Endodermal cell (in vitro differentiated cells): ENCODE data around the gene GOSR2. TPM values are rescaled to one million over a fixed set of nuclear protein-coding genes. Genes with fewer than 3 reads are reported as not detected.

Experiments used
- DNase-seq: peaks from one replicate; pipeline ENCODE4 v3.0.0-alpha.2; 2017
- H3K27ac ChIP-seq: 2 replicates; pipeline ENCODE4 v1.5.1; 2013; ENCODE audit warnings: mild to moderate bottlenecking, low read depth, low read length, moderate library complexity
- H3K27me3 ChIP-seq: 2 replicates; pipeline ENCODE4 v1.6.1; 2013; ENCODE audit warnings: mild to moderate bottlenecking, low read length, moderate library complexity; ENCODE audit not compliant: insufficient read depth, control insufficient read depth, poor library complexity, severe bottlenecking
- H3K36me3 ChIP-seq: 2 replicates; pipeline ENCODE4 v1.7.0; 2013; ENCODE audit warnings: mild to moderate bottlenecking, low read length, moderate library complexity; ENCODE audit not compliant: control insufficient read depth, insufficient read depth
- H3K4me1 ChIP-seq: one replicate; pipeline ENCODE4 v1.7.0; 2013; ENCODE audit warnings: low read length; ENCODE audit not compliant: control insufficient read depth, insufficient read depth
- H3K4me3 ChIP-seq: 2 replicates; pipeline ENCODE4 v1.5.1; 2013; ENCODE audit warnings: mild to moderate bottlenecking, low read length, moderate library complexity
- H3K9ac ChIP-seq: 2 replicates; pipeline ENCODE4 v1.6.1; 2013; ENCODE audit warnings: mild to moderate bottlenecking, low read length, moderate library complexity; ENCODE audit not compliant: poor library complexity, severe bottlenecking; ENCODE audit errors: extremely low read depth
- H3K9me3 ChIP-seq: 2 replicates; pipeline ENCODE4 v1.6.1; 2013; ENCODE audit warnings: mild to moderate bottlenecking, low read length, moderate library complexity; ENCODE audit not compliant: control insufficient read depth
- H3K27ac Mint-ChIP-seq: 2 replicates; pipeline ENCODE4 v1.8.0; 2020; ENCODE audit warnings: mixed read lengths
- H3K27me3 Mint-ChIP-seq: 2 replicates; pipeline ENCODE4 v1.8.0; 2021; ENCODE audit warnings: mild to moderate bottlenecking, mixed read lengths; ENCODE audit not compliant: insufficient read depth
- H3K36me3 Mint-ChIP-seq: 2 replicates; pipeline ENCODE4 v1.8.0; 2020; ENCODE audit warnings: low read depth, mixed read lengths
- H3K4me1 Mint-ChIP-seq: 2 replicates; pipeline ENCODE4 v1.8.0; 2020; ENCODE audit warnings: mixed read lengths
- H3K4me3 Mint-ChIP-seq: 2 replicates; pipeline ENCODE4 v1.8.0; 2020; ENCODE audit warnings: mild to moderate bottlenecking, moderate library complexity, mixed read lengths
- H3K9me3 Mint-ChIP-seq: 2 replicates; pipeline ENCODE4 v1.8.0; 2020; ENCODE audit warnings: mild to moderate bottlenecking, mixed read lengths
- WGBS, 2 experiments: methylation state at CpG; one replicate each; pipeline versions ENCODE4 v1.1.5 to v1.1.7; 2013; ENCODE audit warnings: missing lambda C conversion rate in 2 of 2, mixed read lengths in 1 of 2; ENCODE audit not compliant: insufficient coverage in 1 of 2, insufficient read length in 1 of 2; 5-methylcytosine and 5-hydroxymethylcytosine counted together
- total RNA-seq, 2 donors: library from RNA; stranded (reverse); fragmentation: NEBNext Ultra II Directional in 1 of 2; extraction: Animal tissue kit (Norgen Biotek cat#: 25700) in 1 of 2; gene quantifications; 2 replicates in 1 of 2; 3 replicates in 1 of 2; pipeline ENCODE4 v1.2.1, GENCODE V29; 2021
- TF ChIP-seq, protein P1 (sequence below): fragments of 200-600 bp; sonication (generic); conservative IDR thresholded peaks from 2 replicates; pipeline ENCODE4 v1.5.0; 2021; ENCODE audit warnings: antibody characterized with exemption, mild to moderate bottlenecking

The GOSR2 gene
- total RNA-seq, 2 donors from 2014 or later: 51.9 to 65.5 TPM

DNA sequence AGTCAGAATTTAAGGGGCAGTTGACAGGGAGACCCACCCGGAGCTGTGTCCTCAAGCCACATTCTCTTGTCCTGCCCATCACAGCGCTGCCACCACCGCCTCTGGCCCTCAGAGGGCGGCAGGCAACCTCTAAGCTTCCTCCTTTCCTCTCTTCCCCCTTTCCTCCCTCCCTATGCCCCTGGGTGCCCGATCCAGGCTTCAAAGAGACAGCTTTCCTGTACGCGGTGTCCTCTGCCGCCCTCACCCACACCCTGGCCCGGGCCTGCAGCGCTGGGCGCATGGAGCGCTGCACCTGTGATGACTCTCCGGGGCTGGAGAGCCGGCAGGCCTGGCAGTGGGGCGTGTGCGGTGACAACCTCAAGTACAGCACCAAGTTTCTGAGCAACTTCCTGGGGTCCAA lies 48.1 kb upstream of the GOSR2 start:
- DNase-seq: peak; percentile 68
- H3K36me3 ChIP-seq: no peaks in the 10 kb centered on the region
- Mint-ChIP-seq H3K4me3 (no peak overlapping the region), H3K9me3 (no peaks in the 10 kb centered on the region), H3K36me3 (no peaks in the 10 kb centered on the region), H3K27ac (no peak overlapping the region), H3K4me1 (no peaks in the 10 kb centered on the region), H3K27me3 (peaks cover 6% of the 10 kb centered on the region)
- H3K9me3 ChIP-seq: no peaks in the 10 kb centered on the region
- no peak overlapping the region for H3K27ac ChIP-seq
- TF ChIP-seq, protein P1, sequence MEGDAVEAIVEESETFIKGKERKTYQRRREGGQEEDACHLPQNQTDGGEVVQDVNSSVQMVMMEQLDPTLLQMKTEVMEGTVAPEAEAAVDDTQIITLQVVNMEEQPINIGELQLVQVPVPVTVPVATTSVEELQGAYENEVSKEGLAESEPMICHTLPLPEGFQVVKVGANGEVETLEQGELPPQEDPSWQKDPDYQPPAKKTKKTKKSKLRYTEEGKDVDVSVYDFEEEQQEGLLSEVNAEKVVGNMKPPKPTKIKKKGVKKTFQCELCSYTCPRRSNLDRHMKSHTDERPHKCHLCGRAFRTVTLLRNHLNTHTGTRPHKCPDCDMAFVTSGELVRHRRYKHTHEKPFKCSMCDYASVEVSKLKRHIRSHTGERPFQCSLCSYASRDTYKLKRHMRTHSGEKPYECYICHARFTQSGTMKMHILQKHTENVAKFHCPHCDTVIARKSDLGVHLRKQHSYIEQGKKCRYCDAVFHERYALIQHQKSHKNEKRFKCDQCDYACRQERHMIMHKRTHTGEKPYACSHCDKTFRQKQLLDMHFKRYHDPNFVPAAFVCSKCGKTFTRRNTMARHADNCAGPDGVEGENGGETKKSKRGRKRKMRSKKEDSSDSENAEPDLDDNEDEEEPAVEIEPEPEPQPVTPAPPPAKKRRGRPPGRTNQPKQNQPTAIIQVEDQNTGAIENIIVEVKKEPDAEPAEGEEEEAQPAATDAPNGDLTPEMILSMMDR: peak; percentile 33
- WGBS, 2 experiments: 92 to 94% methylated on average over 11 to 16 of the region's 16 CpGs
- no peaks in the 10 kb centered on the region for H3K27me3 ChIP-seq
- no peaks in the 10 kb centered on the region for H3K4me1 ChIP-seq
- H3K9ac ChIP-seq: no peak overlapping the region
- no peak overlapping the region for H3K4me3 ChIP-seq

DNA sequence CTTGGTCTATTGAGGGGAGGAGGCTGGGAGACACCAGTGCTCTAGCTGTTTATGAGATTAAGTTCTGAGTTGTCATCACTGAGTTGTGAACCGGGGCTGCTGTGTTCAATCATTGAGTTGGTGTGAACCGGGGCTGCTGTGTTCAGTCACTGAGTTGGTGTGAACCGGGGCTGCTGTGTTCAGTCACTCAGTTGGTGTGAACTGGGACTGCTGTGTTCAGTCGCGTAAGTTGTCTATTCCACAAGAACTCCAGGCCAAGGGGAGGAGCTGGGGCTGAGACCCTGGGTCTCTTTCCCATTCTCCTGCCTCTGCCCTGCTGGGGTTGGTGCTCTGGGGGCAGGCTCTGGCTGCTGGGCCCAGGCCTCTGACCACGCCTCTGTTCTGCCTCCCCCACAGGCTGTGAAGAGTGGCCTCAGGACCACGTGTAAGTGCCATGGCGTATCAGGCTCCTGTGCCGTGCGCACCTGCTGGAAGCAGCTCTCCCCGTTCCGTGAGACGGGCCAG lies 47.1 kb upstream of the GOSR2 start:
- H3K9ac ChIP-seq: no peak overlapping the region
- no peaks in the 10 kb centered on the region for H3K27me3 ChIP-seq
- Mint-ChIP-seq H3K27me3 (peaks cover 6% of the 10 kb centered on the region), H3K36me3 (no peaks in the 10 kb centered on the region), H3K27ac (no peak overlapping the region), H3K9me3 (no peaks in the 10 kb centered on the region), H3K4me3 (no peak overlapping the region), H3K4me1 (no peaks in the 10 kb centered on the region)
- H3K4me3 ChIP-seq: no peak overlapping the region
- TF ChIP-seq, protein P1: no peak
- no peaks in the 10 kb centered on the region for H3K36me3 ChIP-seq
- no peaks in the 10 kb centered on the region for H3K9me3 ChIP-seq
- H3K27ac ChIP-seq: no peak overlapping the region
- 91% methylated on average over 11 to 13 of the region's 13 CpGs for WGBS, 2 experiments
- DNase-seq: no peak
- no peaks in the 10 kb centered on the region for H3K4me1 ChIP-seq

DNA sequence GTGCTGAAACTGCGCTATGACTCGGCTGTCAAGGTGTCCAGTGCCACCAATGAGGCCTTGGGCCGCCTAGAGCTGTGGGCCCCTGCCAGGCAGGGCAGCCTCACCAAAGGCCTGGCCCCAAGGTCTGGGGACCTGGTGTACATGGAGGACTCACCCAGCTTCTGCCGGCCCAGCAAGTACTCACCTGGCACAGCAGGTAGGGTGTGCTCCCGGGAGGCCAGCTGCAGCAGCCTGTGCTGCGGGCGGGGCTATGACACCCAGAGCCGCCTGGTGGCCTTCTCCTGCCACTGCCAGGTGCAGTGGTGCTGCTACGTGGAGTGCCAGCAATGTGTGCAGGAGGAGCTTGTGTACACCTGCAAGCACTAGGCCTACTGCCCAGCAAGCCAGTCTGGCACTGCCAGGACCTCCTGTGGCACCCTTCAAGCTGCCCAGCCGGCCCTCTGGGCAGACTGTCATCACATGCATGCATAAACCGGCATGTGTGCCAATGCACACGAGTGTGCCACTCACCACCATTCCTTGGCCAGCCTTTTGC lies 46.5 kb upstream of the GOSR2 start:
- Histone ChIP-seq H3K27me3 (no peaks in the 10 kb centered on the region), H3K27ac (no peak overlapping the region), H3K4me3 (no peak overlapping the region), H3K4me1 (no peaks in the 10 kb centered on the region), H3K9ac (no peak overlapping the region), H3K9me3 (no peaks in the 10 kb centered on the region), H3K36me3 (no peaks in the 10 kb centered on the region)
- TF ChIP-seq, protein P1: peak; percentile 81
- H3K4me3 Mint-ChIP-seq: no peak overlapping the region
- 81 to 95% methylated on average over 7 to 12 of the region's 12 CpGs for WGBS, 2 experiments
- H3K4me1 Mint-ChIP-seq: no peaks in the 10 kb centered on the region
- no peaks in the 10 kb centered on the region for H3K36me3 Mint-ChIP-seq
- no peaks in the 10 kb centered on the region for H3K9me3 Mint-ChIP-seq
- no peak overlapping the region for H3K27ac Mint-ChIP-seq
- DNase-seq: peak; percentile 91
- H3K27me3 Mint-ChIP-seq: peaks cover 3% of the 10 kb centered on the region
